DND-41 (cell line): ENCODE measurements around the gene SLC25A22.

Source experiments
- ATAC-seq: fragments of 200-7000 bp; cut with Tn5 transposase; 3 replicates; pipeline ENCODE4 v1.9.1; 2021; ENCODE audit warnings: low read depth; ENCODE audit not compliant: insufficient read depth
- DNase-seq: peaks from one replicate; pipeline ENCODE4 v3.0.0-alpha.2; 2020
- H2AFZ ChIP-seq: 2 replicates; pipeline ENCODE4 v1.6.0; 2012; ENCODE audit warnings: low read depth, low read length
- H3K27ac ChIP-seq: 2 replicates; pipeline ENCODE4 v1.5.1; 2012; ENCODE audit warnings: low read length, inconsistent platforms
- H3K27me3 ChIP-seq: fragments of 200-600 bp; sonication (generic); 2 replicates; pipeline ENCODE4 v1.6.0; 2012; ENCODE audit warnings: low read length, mild to moderate bottlenecking, inconsistent platforms; ENCODE audit not compliant: insufficient read depth, poor library complexity
- H3K36me3 ChIP-seq: 2 replicates; pipeline ENCODE4 v1.5.1; 2012; ENCODE audit warnings: low read length, inconsistent platforms; ENCODE audit not compliant: insufficient read depth
- H3K4me1 ChIP-seq: 2 replicates; pipeline ENCODE4 v1.5.1; 2012; ENCODE audit warnings: mild to moderate bottlenecking, low read length; ENCODE audit not compliant: insufficient read depth
- H3K4me2 ChIP-seq: 2 replicates; pipeline ENCODE4 v1.6.0; 2012; ENCODE audit warnings: mild to moderate bottlenecking, moderate library complexity, low read length, inconsistent platforms; ENCODE audit not compliant: insufficient read depth
- H3K4me3 ChIP-seq, 2 experiments: fragments of 200-600 bp in 1 of 2; shearing (Covaris generic) in 1 of 2; 2 replicates each; pipeline ENCODE4 v1.5.1; 2012 to 2016; ENCODE audit warnings: inconsistent platforms in 2 of 2, low read length in 2 of 2, mild to moderate bottlenecking in 2 of 2, low read depth in 1 of 2, moderate library complexity in 1 of 2
- H3K79me2 ChIP-seq: 2 replicates; pipeline ENCODE4 v1.6.0; 2012; ENCODE audit warnings: low read length, inconsistent platforms; ENCODE audit not compliant: insufficient read depth
- H3K9ac ChIP-seq: 2 replicates; pipeline ENCODE4 v1.6.0; 2012; ENCODE audit warnings: low read depth, mild to moderate bottlenecking, inconsistent platforms, low read length, moderate library complexity
- H3K9me3 ChIP-seq: 2 replicates; pipeline ENCODE4 v1.5.1; 2012; ENCODE audit warnings: low read length, moderate library complexity, mild to moderate bottlenecking, inconsistent platforms; ENCODE audit not compliant: insufficient read depth, severe bottlenecking
- H4K20me1 ChIP-seq: 2 replicates; pipeline ENCODE4 v1.6.0; 2012; ENCODE audit warnings: low read length; ENCODE audit not compliant: insufficient read depth
- EZH2 ChIP-seq: IDR thresholded peaks from 3 replicates; pipeline ENCODE4 v1.6.1; 2012; ENCODE audit warnings: borderline replicate concordance, low read depth, mild to moderate bottlenecking, moderate library complexity, low read length, inconsistent platforms; ENCODE audit not compliant: severe bottlenecking
- TF ChIP-seq, protein P1 (sequence below): IDR thresholded peaks from 2 replicates; pipeline ENCODE4 v1.5.1; 2012; ENCODE audit warnings: borderline replicate concordance, low read length, moderate library complexity, mild to moderate bottlenecking; ENCODE audit not compliant: poor library complexity, severe bottlenecking; ENCODE audit errors: extremely low read depth

The SLC25A22 gene

GRCh38 chr11:845872-846495 is 47.9 kb upstream of the SLC25A22 start:
- Histone ChIP-seq H3K4me1 (peaks cover 30% of the 10 kb centered on the region), H3K9me3 (no peaks in the 10 kb centered on the region), H3K79me2 (peaks cover 13% of the 10 kb centered on the region), H3K4me3 (no peak overlapping the region), H3K4me2 (no peak overlapping the region), H3K27ac (no peak overlapping the region), H3K9ac (no peak overlapping the region), H3K27me3 (no peaks in the 10 kb centered on the region), H4K20me1 (peaks cover 18% of the 10 kb centered on the region), H3K36me3 (0 out of 2 replicates have a peak, but pooled peaks cover 2% of the 10 kb centered on the region), H2AFZ (no peak overlapping the region)
- DNase-seq (no peak), ATAC-seq (no peak)
- no peak for TF ChIP-seq EZH2
- TF ChIP-seq, protein P1, sequence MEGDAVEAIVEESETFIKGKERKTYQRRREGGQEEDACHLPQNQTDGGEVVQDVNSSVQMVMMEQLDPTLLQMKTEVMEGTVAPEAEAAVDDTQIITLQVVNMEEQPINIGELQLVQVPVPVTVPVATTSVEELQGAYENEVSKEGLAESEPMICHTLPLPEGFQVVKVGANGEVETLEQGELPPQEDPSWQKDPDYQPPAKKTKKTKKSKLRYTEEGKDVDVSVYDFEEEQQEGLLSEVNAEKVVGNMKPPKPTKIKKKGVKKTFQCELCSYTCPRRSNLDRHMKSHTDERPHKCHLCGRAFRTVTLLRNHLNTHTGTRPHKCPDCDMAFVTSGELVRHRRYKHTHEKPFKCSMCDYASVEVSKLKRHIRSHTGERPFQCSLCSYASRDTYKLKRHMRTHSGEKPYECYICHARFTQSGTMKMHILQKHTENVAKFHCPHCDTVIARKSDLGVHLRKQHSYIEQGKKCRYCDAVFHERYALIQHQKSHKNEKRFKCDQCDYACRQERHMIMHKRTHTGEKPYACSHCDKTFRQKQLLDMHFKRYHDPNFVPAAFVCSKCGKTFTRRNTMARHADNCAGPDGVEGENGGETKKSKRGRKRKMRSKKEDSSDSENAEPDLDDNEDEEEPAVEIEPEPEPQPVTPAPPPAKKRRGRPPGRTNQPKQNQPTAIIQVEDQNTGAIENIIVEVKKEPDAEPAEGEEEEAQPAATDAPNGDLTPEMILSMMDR, result no peak

GRCh38 chr11:844693-845644 is 46.9 kb upstream of the SLC25A22 start:
- H3K4me1 ChIP-seq, result peaks cover 40% of the 10 kb centered on the region
- peak; percentile 34 for ATAC-seq

DNA sequence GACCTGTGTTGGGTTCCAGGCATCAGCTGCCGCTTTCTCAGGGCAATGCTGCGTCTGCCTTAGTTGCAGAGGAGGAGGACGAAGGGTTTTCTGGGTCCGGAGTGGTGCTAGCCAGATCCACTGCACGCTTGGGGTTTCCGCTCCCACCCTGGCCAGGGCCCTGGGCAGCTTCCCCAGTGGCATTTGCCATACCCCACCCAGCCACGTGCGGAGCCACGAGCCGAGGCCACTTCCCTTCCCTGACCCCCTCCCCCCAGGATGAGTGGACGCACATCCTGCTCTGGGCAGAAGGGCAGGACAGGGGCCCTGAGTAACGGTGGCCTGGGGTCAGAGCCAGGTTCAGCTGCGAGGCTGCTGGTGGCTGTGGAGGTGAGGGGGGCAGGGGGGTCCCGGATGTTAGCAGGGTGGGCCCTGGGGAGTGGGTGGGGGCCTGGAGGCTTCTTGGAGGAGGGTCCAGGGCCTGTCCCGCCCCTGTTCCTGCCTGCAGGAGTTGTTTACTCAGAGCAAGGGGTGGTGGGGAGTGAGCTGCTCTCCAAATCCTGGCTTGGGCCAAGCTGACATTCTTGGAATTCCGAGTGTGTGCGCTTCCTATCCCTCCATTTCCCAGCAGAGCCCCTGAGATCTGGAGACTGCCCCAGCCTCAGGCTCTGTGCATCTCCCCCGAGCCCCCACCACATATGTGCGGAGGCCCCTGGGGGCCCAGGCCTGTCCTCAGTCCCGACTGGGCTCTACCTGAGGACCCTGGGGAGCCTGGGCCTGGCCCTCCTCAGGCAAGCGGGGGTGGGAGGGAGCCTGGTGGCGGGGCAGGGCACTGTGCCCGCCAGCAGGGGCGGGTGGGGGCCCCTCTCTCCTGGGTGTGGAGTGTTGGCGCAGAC is 46.0 kb upstream of the SLC25A22 start:
- DNase-seq (no peak), ATAC-seq (peak; percentile 6; the same call in 2 of the 3 replicates)
- Histone ChIP-seq H3K9me3 (no peaks in the 10 kb centered on the region), H3K36me3 (peaks cover 21% of the 10 kb centered on the region), H3K4me3 (peak overlapping the region in 1 of 2 experiments; percentile 31; a peak in 1 of 4 replicates), H3K27ac (no peak overlapping the region), H4K20me1 (peaks cover 30% of the 10 kb centered on the region), H3K4me2 (peak overlapping the region; percentile 91; the same call in 1 of the 2 replicates), H2AFZ (no peak overlapping the region), H3K4me1 (peaks cover 42% of the 10 kb centered on the region), H3K27me3 (no peaks in the 10 kb centered on the region), H3K9ac (peak overlapping the region; percentile 91; the same call in 1 of the 2 replicates), H3K79me2 (peaks cover 21% of the 10 kb centered on the region)
- no peak for TF ChIP-seq EZH2
- TF ChIP-seq, protein P1, result no peak

More at GRCh38 chr11:844693-845644, 46.9 kb upstream of the SLC25A22 start:
- DNase-seq, result peak; percentile 73
- Histone ChIP-seq H3K4me3 (no peak overlapping the region), H3K36me3 (peaks cover 12% of the 10 kb centered on the region), H3K4me2 (no peak overlapping the region), H4K20me1 (peaks cover 29% of the 10 kb centered on the region), H3K9ac (no peak overlapping the region), H2AFZ (no peak overlapping the region), H3K27me3 (no peaks in the 10 kb centered on the region), H3K9me3 (no peaks in the 10 kb centered on the region), H3K79me2 (peaks cover 21% of the 10 kb centered on the region), H3K27ac (no peak overlapping the region)
- no peak for TF ChIP-seq EZH2
